GM18502 (cell line): ENCODE results near the gene RITA1.

ENCODE experiments used
- ATAC-seq: cut with Tn5 transposase; IDR thresholded peaks from one replicate; pipeline ENCODE4 v1.9.1; 2021; ENCODE audit warnings: mild to moderate bottlenecking; ENCODE audit not compliant: unreplicated experiment, poor library complexity

The RITA1 gene

GRCh38 chr12:113173081-113173698 lies 12.3 kb upstream of the RITA1 start:
- peak; percentile 53 for ATAC-seq

- ATAC-seq, result no peak
These were observed 10.8 kb upstream of the RITA1 start for GRCh38 chr12:113174461-113175384.

- no peak for ATAC-seq
These were observed 6.5 kb upstream of the RITA1 start for GRCh38 chr12:113179023-113179422.

- ATAC-seq, result no peak
These were observed 5.2 kb upstream of the RITA1 start for GRCh38 chr12:113180333-113180732.

- ATAC-seq, result no peak
These were observed 3.5 kb upstream of the RITA1 start for GRCh38 chr12:113181975-113182374.

- no peak for ATAC-seq
These were observed 2.4 kb upstream of the RITA1 start for GRCh38 chr12:113183030-113183589.

- peak; percentile 58 for ATAC-seq
These were observed 1.2 kb upstream of the RITA1 start for GRCh38 chr12:113184098-113184899.

- ATAC-seq, result peak; percentile 82
These were observed 681 bp upstream of the RITA1 start for GRCh38 chr12:113184900-113185179.

- ATAC-seq, result no peak
These were observed 478 bp downstream of the RITA1 start for GRCh38 chr12:113186033-113186365.

- ATAC-seq, result no peak
These were observed 1.3 kb downstream of the RITA1 start for GRCh38 chr12:113186666-113187325.

GRCh38 chr12:113189361-113189760 lies 3.8 kb downstream of the RITA1 start:
- ATAC-seq, result no peak

- no peak for ATAC-seq
These were observed 5.2 kb downstream of the RITA1 start for GRCh38 chr12:113190761-113191160.

- ATAC-seq, result no peak
These were observed 5.7 kb downstream of the RITA1 start for GRCh38 chr12:113191227-113191626.

- ATAC-seq, result no peak
These were observed 9.5 kb downstream of the RITA1 start for GRCh38 chr12:113194971-113195391.

GRCh38 chr12:113195598-113195997 lies 10.1 kb downstream of the RITA1 start:
- no peak for ATAC-seq

- peak; percentile 10 for ATAC-seq
These were observed 11.1 kb downstream of the RITA1 start for GRCh38 chr12:113196582-113196981.

GRCh38 chr12:113196990-113197389 lies 11.5 kb downstream of the RITA1 start:
- ATAC-seq, result peak; percentile 67

- no peak for ATAC-seq
These were observed 12.1 kb downstream of the RITA1 start for GRCh38 chr12:113197518-113198077.

- ATAC-seq, result no peak
These were observed 12.8 kb downstream of the RITA1 start for GRCh38 chr12:113198296-113198695.
